ENCODE data around the gene IFNAR1. TPM values are rescaled to one million over a fixed set of nuclear protein-coding genes. Genes with fewer than 3 reads are reported as not detected.

IFNAR1 gene
- total and polyA plus RNA-seq, 9 of the 15 experiments (the other 6 are each of a cell fraction or from before 2014, with no cell fraction given): 8.6 to 31.8 (median 14.8) TPM

DNA sequence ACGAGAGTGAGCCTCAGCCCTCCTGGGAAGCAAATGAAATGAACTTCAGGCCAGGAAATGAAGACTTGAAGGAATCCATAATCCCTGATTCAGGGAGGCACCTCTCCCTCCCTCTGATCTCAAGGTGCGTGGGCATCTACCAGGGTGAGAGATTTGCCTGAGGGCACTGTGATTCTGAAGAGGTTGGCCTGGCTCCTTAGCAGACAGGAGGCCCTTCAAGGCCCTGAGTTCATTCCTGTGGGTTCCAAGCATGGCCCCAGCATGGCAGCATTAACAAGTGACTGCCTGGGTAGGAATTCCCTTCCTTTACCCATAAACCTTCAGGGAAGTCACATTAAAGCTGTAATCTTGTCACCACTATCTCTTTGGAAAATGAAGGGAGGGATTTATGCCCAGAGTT, 48.7 kb downstream of the IFNAR1 start:
- Histone ChIP-seq H2AFZ (ENCODE audit: low read depth, low read length) (no peak overlapping the region), H3K9ac (ENCODE audit: insufficient read depth in 1 of 2, low read depth in 2 of 2, low read length in 2 of 2) (no peak overlapping the region), H3K4me2 (ENCODE audit: insufficient read depth, low read length) (no peak overlapping the region), H3K27me3 (ENCODE audit: control insufficient read depth in 2 of 2, insufficient read depth in 2 of 2, low read length in 2 of 2) (peaks cover 6 to 14% of the 10 kb centered on the region in 2 experiments; a peak in 2 of 5 replicates), H3K9me1 (ENCODE audit: control insufficient read depth, insufficient read depth, low read length) (no peaks in the 10 kb centered on the region), H3K4me3 (no peak overlapping the region), H3K27ac (ENCODE audit: extremely low read depth, low read depth, low read length) (no peak overlapping the region), H3K79me2 (ENCODE audit: control insufficient read depth, insufficient read depth, low read length) (no peaks in the 10 kb centered on the region), H3K36me3 (ENCODE audit: control insufficient read depth, insufficient read depth, low read length) (no peaks in the 10 kb centered on the region), H3K4me1 (replicated peaks in 1 of 2; ENCODE audit: control insufficient read depth in 2 of 2, insufficient read depth in 2 of 2, low read length in 2 of 2) (peaks cover under 1 to 3% of the 10 kb centered on the region in 2 experiments; a peak in 2 of 5 replicates), H3K9me3 (replicated peaks; ENCODE audit: control insufficient read depth, insufficient read depth, low read depth, low read length) (peaks cover under 1% of the 10 kb centered on the region; the same call in 1 of the 2 replicates), H4K20me1 (replicated peaks; ENCODE audit: control insufficient read depth, insufficient read depth, low read length) (no peaks in the 10 kb centered on the region)
- intact Hi-C loops (cut with micrococcal nuclease): loop anchor here (10.0 kb wide), 1 partner anchor 539 kb away; no protein-coding TSS in a partner anchor
- FAIRE-seq: no peak
- POLR2A ChIA-PET: no interaction called here
- in situ Hi-C loops (cut with MboI): no loop called here
- no peak for ATAC-seq
- no TSS peak for BruUV-seq (replicated peaks)
- DNase-seq (ENCODE audit: extremely low read depth in 1 of 4, low spot score in 3 of 4): no peak
- CTCF ChIA-PET (ENCODE audit: low intra/inter-chr PET ratio): no interaction called here
- 33% methylated on average over 2 of the region's 2 CpGs for WGBS (ENCODE audit: insufficient coverage, low coverage, missing lambda C conversion rate)
- no peak for TF ChIP-seq MCM5 (IDR thresholded peaks at IDR 0.05; ENCODE audit: low read depth)
- no peak for TF ChIP-seq TRIM24 (IDR thresholded peaks at IDR 0.05)
- TF ChIP-seq SMAD1 (IDR thresholded peaks at IDR 0.05; ENCODE audit: low read depth, low read length, partially characterized antibody): no peak
- TF ChIP-seq ZNF133 (CRISPR knock-in tag; IDR thresholded peaks at IDR 0.05): no peak
- TF ChIP-seq, protein P1, sequence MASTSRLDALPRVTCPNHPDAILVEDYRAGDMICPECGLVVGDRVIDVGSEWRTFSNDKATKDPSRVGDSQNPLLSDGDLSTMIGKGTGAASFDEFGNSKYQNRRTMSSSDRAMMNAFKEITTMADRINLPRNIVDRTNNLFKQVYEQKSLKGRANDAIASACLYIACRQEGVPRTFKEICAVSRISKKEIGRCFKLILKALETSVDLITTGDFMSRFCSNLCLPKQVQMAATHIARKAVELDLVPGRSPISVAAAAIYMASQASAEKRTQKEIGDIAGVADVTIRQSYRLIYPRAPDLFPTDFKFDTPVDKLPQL (IDR thresholded peaks at IDR 0.05; ENCODE audit: extremely low read depth, insufficient read length): no peak
- no peak for TF ChIP-seq PRPF4 (IDR thresholded peaks at IDR 0.05; ENCODE audit: insufficient read depth, low read depth, low read length, poor library complexity, severe bottlenecking)
- TF ChIP-seq AFF1 (IDR thresholded peaks at IDR 0.05; ENCODE audit: low read depth in 1 of 2, partially characterized antibody in 2 of 2): no peak
- TF ChIP-seq, protein P2, sequence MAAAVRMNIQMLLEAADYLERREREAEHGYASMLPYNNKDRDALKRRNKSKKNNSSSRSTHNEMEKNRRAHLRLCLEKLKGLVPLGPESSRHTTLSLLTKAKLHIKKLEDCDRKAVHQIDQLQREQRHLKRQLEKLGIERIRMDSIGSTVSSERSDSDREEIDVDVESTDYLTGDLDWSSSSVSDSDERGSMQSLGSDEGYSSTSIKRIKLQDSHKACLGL (CRISPR knock-in tag; IDR thresholded peaks at IDR 0.05; ENCODE audit: borderline replicate concordance, poor library complexity, severe bottlenecking): no peak
- TF ChIP-seq, protein P3, sequence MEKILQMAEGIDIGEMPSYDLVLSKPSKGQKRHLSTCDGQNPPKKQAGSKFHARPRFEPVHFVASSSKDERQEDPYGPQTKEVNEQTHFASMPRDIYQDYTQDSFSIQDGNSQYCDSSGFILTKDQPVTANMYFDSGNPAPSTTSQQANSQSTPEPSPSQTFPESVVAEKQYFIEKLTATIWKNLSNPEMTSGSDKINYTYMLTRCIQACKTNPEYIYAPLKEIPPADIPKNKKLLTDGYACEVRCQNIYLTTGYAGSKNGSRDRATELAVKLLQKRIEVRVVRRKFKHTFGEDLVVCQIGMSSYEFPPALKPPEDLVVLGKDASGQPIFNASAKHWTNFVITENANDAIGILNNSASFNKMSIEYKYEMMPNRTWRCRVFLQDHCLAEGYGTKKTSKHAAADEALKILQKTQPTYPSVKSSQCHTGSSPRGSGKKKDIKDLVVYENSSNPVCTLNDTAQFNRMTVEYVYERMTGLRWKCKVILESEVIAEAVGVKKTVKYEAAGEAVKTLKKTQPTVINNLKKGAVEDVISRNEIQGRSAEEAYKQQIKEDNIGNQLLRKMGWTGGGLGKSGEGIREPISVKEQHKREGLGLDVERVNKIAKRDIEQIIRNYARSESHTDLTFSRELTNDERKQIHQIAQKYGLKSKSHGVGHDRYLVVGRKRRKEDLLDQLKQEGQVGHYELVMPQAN (IDR thresholded peaks at IDR 0.05; ENCODE audit: borderline replicate concordance): no peak
